OCI-LY3 (cell line): Measurements from ENCODE around the gene STRADA.

Source experiments
- H2AFZ ChIP-seq: fragments of 200-600, 300-600 bp; shearing (Covaris generic); 2 replicates; pipeline ENCODE4 v1.6.0; 2014; ENCODE audit warnings: antibody characterized with exemption, low read depth, low read length
- H3K27ac ChIP-seq: fragments of 200-600, 300-600 bp; sonication (generic); 2 replicates; pipeline ENCODE4 v1.5.1; 2014; ENCODE audit warnings: mild to moderate bottlenecking, low read length, moderate library complexity, mixed read lengths
- H3K27me3 ChIP-seq: fragments of 200-600, 300-600 bp; sonication (generic); 2 replicates; pipeline ENCODE4 v1.6.1; 2014; ENCODE audit warnings: low read depth, low read length, mixed read lengths
- H3K36me3 ChIP-seq: fragments of 200-600, 300-600 bp; sonication (generic); replicated peaks from 2 replicates; pipeline ENCODE3; 2014; ENCODE audit warnings: low read depth, low read length, mixed read lengths
- H3K4me1 ChIP-seq: fragments of 300-600, 200-600 bp; sonication (generic); 2 replicates; pipeline ENCODE4 v1.6.1; 2014; ENCODE audit warnings: low read length, mixed read lengths
- H3K4me2 ChIP-seq: fragments of 200-600, 300-600 bp; sonication (generic); 2 replicates; pipeline ENCODE4 v1.6.1; 2014; ENCODE audit warnings: low read length, mixed read lengths
- H3K4me3 ChIP-seq: fragments of 300-600, 200-600 bp; sonication (generic); 2 replicates; pipeline ENCODE4 v1.5.1; 2014; ENCODE audit warnings: antibody characterized with exemption, mild to moderate bottlenecking, low read length, moderate library complexity
- H3K79me2 ChIP-seq: fragments of 300-600, 200-600 bp; shearing (Covaris generic); 2 replicates; pipeline ENCODE4 v1.6.1; 2014; ENCODE audit warnings: mild to moderate bottlenecking, low read length, mixed read lengths
- H3K9ac ChIP-seq: fragments of 300-600, 200-600 bp; shearing (Covaris generic); 2 replicates; pipeline ENCODE4 v1.6.0; 2014; ENCODE audit warnings: mild to moderate bottlenecking, low read length, moderate library complexity
- H3K9me3 ChIP-seq: fragments of 200-600, 300-600 bp; shearing (Covaris generic); 2 replicates; pipeline ENCODE4 v1.6.1; 2014; ENCODE audit warnings: low read length, mixed read lengths; ENCODE audit not compliant: insufficient read depth
- H4K20me1 ChIP-seq: fragments of 200-600, 300-600 bp; sonication (generic); 2 replicates; pipeline ENCODE4 v1.6.1; 2016; ENCODE audit warnings: low read length, mixed read lengths; ENCODE audit not compliant: insufficient read depth
- CTCF ChIP-seq: fragments of 200-600, 300-600 bp; sonication (generic); IDR thresholded peaks from 2 replicates; pipeline ENCODE4 v1.5.1; 2014; ENCODE audit warnings: antibody characterized with exemption, low read length, low read depth
- EZH2phosphoT487 ChIP-seq: fragments of 200-600 bp; shearing (Covaris generic); IDR thresholded peaks from 2 replicates; pipeline ENCODE4 v1.6.1; 2018; ENCODE audit warnings: antibody characterized with exemption, mixed run types, low read depth

STRADA gene

GRCh38 chr17:63741408-63742173 lies at the start of gene STRADA:
Gene STRADA, minus strand, starts transcription at chr17:63741799. Its CDS starts 13,430 bp downstream, at chr17:63728369.
- Histone ChIP-seq H3K4me1 (peaks cover 16% of the 10 kb centered on the region), H3K79me2 (peaks cover 23% of the 10 kb centered on the region), H3K4me2 (peak within 1 kb of the TSS; percentile 98), H3K27me3 (no peaks in the 10 kb centered on the region), H3K9ac (peak within 1 kb of the TSS; percentile 98), H4K20me1 (no peaks in the 10 kb centered on the region), H3K4me3 (peak within 1 kb of the TSS; percentile 87), H3K27ac (peak within 1 kb of the TSS; percentile 98), H3K36me3 (peaks cover 11% of the 10 kb centered on the region), H2AFZ (peak within 1 kb of the TSS; percentile 21), H3K9me3 (no peaks in the 10 kb centered on the region)
- TF ChIP-seq CTCF (no peak), EZH2phosphoT487 (no peak)

GRCh38 chr17:63790057-63790456 lies 48.5 kb upstream of the STRADA start:
- peaks cover 15% of the 10 kb centered on the region for H4K20me1 ChIP-seq
- no peak overlapping the region for H3K4me3 ChIP-seq
- H3K36me3 ChIP-seq, result peaks cover 49% of the 10 kb centered on the region
- H3K9ac ChIP-seq, result no peak overlapping the region
- no peak overlapping the region for H2AFZ ChIP-seq
- no peak overlapping the region for H3K4me2 ChIP-seq
- no peaks in the 10 kb centered on the region for H3K9me3 ChIP-seq
- no peaks in the 10 kb centered on the region for H3K4me1 ChIP-seq
- H3K79me2 ChIP-seq, result peaks cover 76% of the 10 kb centered on the region
- no peaks in the 10 kb centered on the region for H3K27me3 ChIP-seq
- no peak overlapping the region for H3K27ac ChIP-seq
- TF ChIP-seq EZH2phosphoT487 (no peak), CTCF (no peak)

GRCh38 chr17:63786971-63787711 lies 45.5 kb upstream of the STRADA start:
- H3K9me3 ChIP-seq, result no peaks in the 10 kb centered on the region
- no peak overlapping the region for H3K9ac ChIP-seq
- H3K27me3 ChIP-seq, result no peaks in the 10 kb centered on the region
- no peak overlapping the region for H3K4me2 ChIP-seq
- H3K36me3 ChIP-seq, result peaks cover 41% of the 10 kb centered on the region
- no peak overlapping the region for H3K27ac ChIP-seq
- peaks cover 44% of the 10 kb centered on the region for H4K20me1 ChIP-seq
- no peak overlapping the region for H2AFZ ChIP-seq
- TF ChIP-seq EZH2phosphoT487 (no peak), CTCF (no peak)
- peaks cover 89% of the 10 kb centered on the region for H3K79me2 ChIP-seq
- no peak overlapping the region for H3K4me3 ChIP-seq
- peaks cover 15% of the 10 kb centered on the region for H3K4me1 ChIP-seq

- Histone ChIP-seq H3K4me2 (no peak overlapping the region), H3K27me3 (no peaks in the 10 kb centered on the region), H3K9me3 (no peaks in the 10 kb centered on the region), H4K20me1 (peaks cover 47% of the 10 kb centered on the region), H3K4me1 (peaks cover 16% of the 10 kb centered on the region), H3K4me3 (no peak overlapping the region), H3K27ac (no peak overlapping the region), H3K79me2 (peaks cover 92% of the 10 kb centered on the region), H3K9ac (no peak overlapping the region), H3K36me3 (peaks cover 37% of the 10 kb centered on the region), H2AFZ (no peak overlapping the region)
- TF ChIP-seq CTCF (no peak), EZH2phosphoT487 (no peak)
These were observed 44.5 kb upstream of the STRADA start for GRCh38 chr17:63786117-63786516.
